Astrocyte (in vitro differentiated cells and primary cell): ENCODE results near the gene ZNF629. TPM values are rescaled to one million over a fixed set of nuclear protein-coding genes. Genes with fewer than 3 reads are reported as not detected.

ENCODE experiments used
- DNase-seq: peaks from one replicate; pipeline ENCODE4 v3.0.0-alpha.2; 2010; ENCODE audit warnings: low read depth
- FAIRE-seq: peaks from 2 replicates; lab custom pipeline; 2011; peaks lifted over from hg19 to GRCh38; lab: Jason Lieb, UNC
- H2AFZ ChIP-seq: 2 replicates; pipeline ENCODE4 v1.6.0; 2012; ENCODE audit warnings: low read depth, low read length, inconsistent platforms
- H3K27ac ChIP-seq: 2 replicates; pipeline ENCODE4 v1.5.1; 2011; ENCODE audit warnings: low read depth, low read length, inconsistent platforms
- H3K27me3 ChIP-seq: 2 replicates; pipeline ENCODE4 v1.6.0; 2011; ENCODE audit warnings: low read length, inconsistent platforms; ENCODE audit not compliant: insufficient read depth
- H3K36me3 ChIP-seq: 2 replicates; pipeline ENCODE4 v1.5.1; 2011; ENCODE audit warnings: low read length, inconsistent platforms; ENCODE audit not compliant: insufficient read depth
- H3K4me1 ChIP-seq: 2 replicates; pipeline ENCODE4 v1.5.1; 2011; ENCODE audit warnings: low read length, inconsistent platforms; ENCODE audit not compliant: insufficient read depth
- H3K4me2 ChIP-seq: 2 replicates; pipeline ENCODE4 v1.6.0; 2012; ENCODE audit warnings: low read length, inconsistent platforms
- H3K4me3 ChIP-seq: 2 replicates; pipeline ENCODE4 v1.5.1; 2011; ENCODE audit warnings: low read depth, mild to moderate bottlenecking, low read length, inconsistent platforms; ENCODE audit not compliant: insufficient read depth
- H3K79me2 ChIP-seq: 2 replicates; pipeline ENCODE4 v1.6.0; 2012; ENCODE audit warnings: mild to moderate bottlenecking, low read length, inconsistent platforms; ENCODE audit not compliant: insufficient read depth
- H3K9ac ChIP-seq: 2 replicates; pipeline ENCODE4 v1.6.0; 2012; ENCODE audit warnings: mild to moderate bottlenecking, low read length, inconsistent platforms
- H3K9me3 ChIP-seq: 2 replicates; pipeline ENCODE4 v1.5.1; 2012; ENCODE audit warnings: low read depth, mild to moderate bottlenecking, low read length, inconsistent platforms; ENCODE audit not compliant: insufficient read depth
- H4K20me1 ChIP-seq: 2 replicates; pipeline ENCODE4 v1.6.0; 2012; ENCODE audit warnings: low read length, inconsistent platforms; ENCODE audit not compliant: insufficient read depth
- H3K27ac Mint-ChIP-seq: one replicate; pipeline ENCODE4 v1.8.0; 2021; ENCODE audit warnings: mild to moderate bottlenecking, mixed read lengths; ENCODE audit not compliant: unreplicated experiment
- H3K27me3 Mint-ChIP-seq: one replicate; pipeline ENCODE4 v1.8.0; 2021; ENCODE audit warnings: low read depth, mixed read lengths; ENCODE audit not compliant: unreplicated experiment
- H3K36me3 Mint-ChIP-seq: one replicate; pipeline ENCODE4 v1.8.0; 2021; ENCODE audit warnings: low read depth, mixed read lengths; ENCODE audit not compliant: unreplicated experiment
- H3K4me1 Mint-ChIP-seq: one replicate; pipeline ENCODE4 v1.8.0; 2021; ENCODE audit warnings: low read depth, mixed read lengths; ENCODE audit not compliant: unreplicated experiment
- H3K4me3 Mint-ChIP-seq: one replicate; pipeline ENCODE4 v1.8.0; 2021; ENCODE audit warnings: mild to moderate bottlenecking, moderate library complexity, mixed read lengths; ENCODE audit not compliant: unreplicated experiment
- H3K9me3 Mint-ChIP-seq: one replicate; pipeline ENCODE4 v1.8.0; 2021; ENCODE audit warnings: mild to moderate bottlenecking, mixed read lengths; ENCODE audit not compliant: unreplicated experiment
- CTCF ChIP-seq: IDR thresholded peaks from 2 replicates; pipeline ENCODE4 v1.5.1; 2011; ENCODE audit warnings: low read depth, mild to moderate bottlenecking, inconsistent platforms, low read length, moderate library complexity; ENCODE audit not compliant: insufficient read depth
- EZH2 ChIP-seq: IDR thresholded peaks from 2 replicates; pipeline ENCODE4 v1.6.1; 2012; ENCODE audit warnings: mild to moderate bottlenecking, low read length, inconsistent platforms; ENCODE audit not compliant: insufficient read depth
- total RNA-seq: library from RNA; stranded (reverse); gene quantifications from 2 replicates; pipeline ENCODE4 v1.2.1, GENCODE V29; 2021

The ZNF629 gene
- total RNA-seq, 1 donor from 2014 or later, result 17.6 TPM

- peak overlapping the region; percentile 79 for H2AFZ ChIP-seq
- no peak for FAIRE-seq
Measured at GRCh38 chr16:30761427-30761927, 25.5 kb downstream of the ZNF629 start.

GRCh38 chr16:30760577-30761426 lies 26.2 kb downstream of the ZNF629 start:
- Histone ChIP-seq H2AFZ (peak overlapping the region; percentile 79), H3K4me3 (peak overlapping the region; percentile 88), H3K27me3 (no peaks in the 10 kb centered on the region), H3K9ac (peak overlapping the region; percentile 93), H4K20me1 (peaks cover 28% of the 10 kb centered on the region), H3K27ac (peak overlapping the region; percentile 85), H3K9me3 (no peaks in the 10 kb centered on the region), H3K4me1 (peaks cover 12% of the 10 kb centered on the region), H3K36me3 (peaks cover 25% of the 10 kb centered on the region), H3K4me2 (peak overlapping the region; percentile 90), H3K79me2 (peaks cover 34% of the 10 kb centered on the region)
- Mint-ChIP-seq H3K4me3 (peak overlapping the region; percentile 96), H3K4me1 (peaks cover 10% of the 10 kb centered on the region), H3K27me3 (no peaks in the 10 kb centered on the region), H3K36me3 (peaks cover 6% of the 10 kb centered on the region), H3K9me3 (no peaks in the 10 kb centered on the region), H3K27ac (peak overlapping the region; percentile 93)
- FAIRE-seq (no peak), DNase-seq (no peak)
- no peak for TF ChIP-seq CTCF
- TF ChIP-seq EZH2, result no peak

More at GRCh38 chr16:30761427-30761927, 25.5 kb downstream of the ZNF629 start:
- peaks cover 10% of the 10 kb centered on the region for H3K4me1 Mint-ChIP-seq
- H3K27ac ChIP-seq, result peak overlapping the region; percentile 85
- peaks cover 4% of the 10 kb centered on the region for H3K36me3 Mint-ChIP-seq
- no peaks in the 10 kb centered on the region for H3K9me3 Mint-ChIP-seq
- peak overlapping the region; percentile 93 for H3K27ac Mint-ChIP-seq
- peaks cover 12% of the 10 kb centered on the region for H3K4me1 ChIP-seq
- H3K36me3 ChIP-seq, result peaks cover 31% of the 10 kb centered on the region
- peak overlapping the region; percentile 96 for H3K4me3 Mint-ChIP-seq
- no peaks in the 10 kb centered on the region for H3K27me3 ChIP-seq
- no peaks in the 10 kb centered on the region for H3K27me3 Mint-ChIP-seq
- peak overlapping the region; percentile 88 for H3K4me3 ChIP-seq
- peaks cover 39% of the 10 kb centered on the region for H3K79me2 ChIP-seq
- peaks cover 34% of the 10 kb centered on the region for H4K20me1 ChIP-seq
- peak overlapping the region; percentile 93 for H3K9ac ChIP-seq
- H3K9me3 ChIP-seq, result no peaks in the 10 kb centered on the region
- TF ChIP-seq EZH2, result no peak
- TF ChIP-seq CTCF, result no peak
- peak; percentile 18 for DNase-seq
- peak overlapping the region; percentile 90 for H3K4me2 ChIP-seq
